NCI-H524 treated with DMSO at 0.1 percent for 48 hours (cell line): ENCODE measurements around the gene IL2RG.

Experiments used
- DNase-seq: peaks from one replicate; lab custom pipeline; 2025; lab: John Stamatoyannopoulos, UW

The IL2RG gene

DNA sequence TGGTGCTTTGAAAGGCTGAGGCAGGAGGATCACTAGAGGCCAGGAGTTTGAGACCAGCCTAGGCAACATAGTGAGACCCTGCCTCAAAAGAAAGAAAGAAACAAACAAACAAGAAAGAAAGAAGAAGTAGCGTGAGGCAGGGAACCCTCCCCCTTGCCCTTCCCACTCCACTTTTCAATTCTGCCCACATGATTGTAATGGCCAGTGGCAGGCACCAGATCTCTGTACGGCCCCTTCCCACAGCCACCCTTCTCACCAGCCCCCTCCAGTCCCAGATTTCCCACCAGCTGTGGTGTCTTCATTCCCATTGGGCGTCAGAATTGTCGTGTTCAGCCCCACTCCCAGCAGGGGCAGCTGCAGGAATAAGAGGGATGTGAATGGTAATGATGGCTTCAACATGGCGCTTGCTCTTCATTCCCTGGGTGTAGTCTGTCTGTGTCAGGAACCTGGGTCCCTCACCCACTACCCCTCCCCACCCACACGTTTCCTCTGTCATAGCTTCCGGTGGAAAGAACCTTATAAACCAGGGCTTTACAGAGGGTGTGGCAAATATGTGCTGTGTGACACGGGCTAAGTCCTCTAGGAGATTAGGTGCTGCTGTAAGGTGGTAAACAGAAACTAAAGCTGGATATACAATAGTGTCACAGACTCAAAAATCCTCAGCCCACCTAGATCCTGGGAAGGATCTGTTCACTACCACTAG is at the start of gene IL2RG:
Gene IL2RG, minus strand, starts transcription at position 437 of the 703 bp plus-strand sequence. Its CDS starts 38 bp downstream, at position 399.
- no peak for DNase-seq

DNA sequence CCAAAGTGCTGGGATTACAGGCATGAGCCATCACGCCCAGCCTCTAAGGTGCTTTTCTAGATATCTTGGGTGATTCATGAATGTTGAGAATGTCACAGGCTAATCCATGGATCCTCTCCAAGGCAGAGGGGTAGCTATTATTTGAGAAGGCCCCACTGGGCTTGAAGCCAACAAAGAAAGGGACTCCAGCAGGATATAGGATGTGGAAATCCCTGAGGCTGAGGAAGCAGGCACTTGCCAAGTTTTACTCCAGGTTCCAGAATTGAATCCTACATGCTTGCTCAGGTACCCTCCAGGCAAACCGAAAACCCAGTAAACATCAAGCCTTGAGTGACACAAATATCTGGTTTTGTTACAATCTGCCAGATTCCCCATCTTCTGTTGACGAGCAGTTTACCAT is 49.1 kb upstream of the IL2RG start:
- no peak for DNase-seq

DNA sequence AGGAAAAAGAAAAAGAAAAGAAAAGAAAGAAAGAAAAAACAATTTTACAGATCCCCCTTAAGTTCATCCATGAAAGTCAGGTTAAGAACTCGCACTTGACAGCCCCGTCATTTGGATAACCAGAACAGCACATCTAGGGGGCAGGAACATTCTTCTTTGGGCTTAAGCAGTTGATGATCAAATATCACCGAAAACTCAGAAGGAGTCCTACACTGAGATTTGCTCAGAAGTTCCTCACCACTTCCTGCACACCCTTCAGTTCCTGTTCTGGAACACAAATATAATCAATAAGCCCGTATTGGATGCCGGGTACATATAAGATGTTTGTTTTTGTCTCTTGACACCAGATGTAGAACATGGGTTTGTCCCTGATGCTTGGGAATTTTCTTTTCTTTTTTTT is 48.0 kb upstream of the IL2RG start:
- no peak for DNase-seq

DNA sequence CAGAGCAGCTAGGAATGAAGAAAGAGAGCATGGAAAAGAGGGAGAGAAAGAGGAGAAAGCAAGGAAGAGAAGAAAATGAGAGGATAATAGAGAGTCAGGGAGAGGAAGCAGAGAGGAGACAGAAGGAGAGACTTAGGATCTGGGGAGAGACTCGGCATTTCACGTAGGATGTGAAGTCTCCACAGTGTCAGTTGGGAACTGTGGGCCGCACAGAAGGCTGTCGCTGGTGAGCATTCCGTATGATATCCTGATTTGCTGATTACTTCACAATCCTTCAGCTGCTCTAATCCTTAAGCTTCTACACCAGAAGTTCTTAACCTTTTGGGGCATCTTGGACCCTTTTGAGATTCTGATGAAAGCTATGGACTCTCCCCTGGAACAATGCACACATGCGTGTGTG is 47.2 kb upstream of the IL2RG start:
- DNase-seq = no peak

DNA sequence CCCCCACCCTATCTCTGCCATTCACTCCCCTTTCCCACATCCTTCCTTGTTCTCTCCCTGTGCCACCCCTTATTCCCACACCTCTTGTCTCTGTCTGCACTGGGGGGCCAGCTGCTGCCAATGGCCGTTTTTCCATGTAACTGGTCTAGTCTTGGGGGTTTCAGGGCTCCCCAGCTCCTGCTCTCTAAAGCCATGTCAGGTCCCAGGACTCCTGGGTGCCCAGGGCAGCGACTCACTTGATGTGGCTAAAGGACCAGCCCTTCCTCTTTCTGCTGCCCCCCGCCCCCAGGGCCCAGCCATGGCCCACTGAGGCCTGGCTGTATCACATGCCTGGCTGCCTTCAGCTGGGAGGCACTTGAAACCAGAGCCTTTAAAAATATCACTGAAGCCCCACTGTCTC is 43.3 kb upstream of the IL2RG start:
- no peak for DNase-seq

DNA sequence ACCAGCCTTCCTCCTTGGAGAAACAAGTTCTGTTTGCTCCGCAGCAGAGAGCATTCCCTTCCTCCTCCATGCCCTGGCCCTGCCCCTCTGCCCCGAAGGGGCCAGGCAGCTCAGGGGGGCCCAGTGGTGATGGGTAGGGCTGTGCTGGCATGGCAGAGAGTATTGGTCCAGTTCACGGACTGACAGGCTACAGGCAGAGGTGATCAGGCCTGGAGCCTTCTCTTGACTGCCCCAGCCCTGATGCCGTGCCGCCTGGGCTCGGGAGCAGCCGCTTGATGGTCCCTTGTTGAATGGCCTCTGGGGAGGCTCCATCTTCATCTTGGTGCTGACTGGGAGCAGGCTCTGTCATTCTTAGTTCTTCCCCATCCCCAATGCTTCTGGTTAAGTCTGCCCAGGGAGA is 42.8 kb upstream of the IL2RG start:
- DNase-seq = no peak

DNA sequence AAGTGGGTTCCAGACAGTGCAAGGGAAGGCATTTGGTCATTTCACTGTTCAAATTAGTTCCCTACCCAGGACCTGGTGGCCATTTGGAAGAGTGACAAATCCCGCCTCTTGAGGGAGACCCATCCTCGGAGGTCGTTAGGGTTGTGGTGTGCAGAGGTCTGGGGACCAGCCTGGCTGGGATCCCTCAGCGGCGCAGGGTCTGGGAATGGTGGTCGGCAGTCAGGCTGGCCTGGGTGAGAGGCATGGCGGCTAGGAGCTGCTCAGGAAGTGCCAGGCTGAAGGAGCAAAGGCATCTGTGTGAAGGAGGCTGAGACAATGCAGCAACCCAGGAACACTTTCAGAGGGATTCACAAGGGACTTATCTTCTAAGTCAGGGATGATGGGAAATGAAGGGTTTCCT is 40.0 kb upstream of the IL2RG start:
- DNase-seq = no peak

DNA sequence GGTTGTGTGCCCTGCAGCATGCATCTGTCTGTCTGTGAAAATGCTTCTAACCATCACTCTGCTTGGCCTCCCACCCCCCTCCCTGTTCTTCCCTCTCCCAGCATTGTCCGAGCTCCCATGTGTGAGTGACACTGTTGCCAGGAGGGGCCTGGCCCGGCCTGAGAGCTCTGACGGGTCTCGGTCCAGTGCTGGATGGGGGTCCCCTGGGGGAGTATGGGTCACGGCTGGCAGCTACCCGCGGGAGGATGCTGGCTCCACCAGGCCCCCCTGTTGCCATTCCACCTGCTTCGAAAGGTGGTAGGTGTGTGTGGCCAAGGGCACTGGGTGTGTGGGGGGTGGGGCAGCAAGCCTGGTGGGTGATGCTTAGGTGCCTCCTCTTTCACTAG is 36.9 kb upstream of the IL2RG start:
- DNase-seq = no peak

DNA sequence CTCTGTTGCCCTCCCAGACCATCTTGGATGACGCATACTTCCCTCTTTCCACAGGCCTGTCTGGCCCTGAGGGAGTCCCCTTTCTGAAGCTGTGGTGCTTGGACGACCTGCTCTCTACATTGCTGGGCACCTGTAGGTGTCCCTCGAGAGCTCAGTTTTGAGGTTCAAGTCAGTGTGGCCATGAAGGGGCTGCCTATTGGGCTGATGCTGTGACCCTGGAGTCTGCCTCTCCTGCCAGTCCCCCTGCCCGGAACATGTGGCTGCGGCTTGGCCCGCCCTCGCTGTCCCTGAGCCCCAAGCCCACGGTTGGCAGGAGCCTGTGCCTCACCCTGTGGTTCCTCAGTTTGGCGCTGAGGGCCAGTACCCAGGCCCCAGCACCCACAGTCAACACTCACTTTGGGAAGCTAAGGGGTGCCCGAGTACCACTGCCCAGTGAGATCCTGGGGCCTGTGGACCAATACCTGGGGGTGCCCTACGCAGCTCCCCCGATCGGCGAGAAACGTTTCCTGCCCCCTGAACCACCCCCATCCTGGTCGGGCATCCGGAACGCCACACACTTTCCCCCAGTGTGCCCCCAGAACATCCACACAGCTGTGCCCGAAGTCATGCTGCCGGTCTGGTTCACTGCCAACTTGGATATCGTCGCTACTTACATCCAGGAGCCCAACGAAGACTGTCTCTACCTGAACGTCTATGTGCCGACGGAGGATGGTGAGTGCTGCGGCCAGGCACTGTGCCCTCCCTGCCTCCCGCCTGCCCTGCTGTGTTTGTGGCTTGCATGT is 36.3 kb upstream of the IL2RG start:
- DNase-seq = no peak

DNA sequence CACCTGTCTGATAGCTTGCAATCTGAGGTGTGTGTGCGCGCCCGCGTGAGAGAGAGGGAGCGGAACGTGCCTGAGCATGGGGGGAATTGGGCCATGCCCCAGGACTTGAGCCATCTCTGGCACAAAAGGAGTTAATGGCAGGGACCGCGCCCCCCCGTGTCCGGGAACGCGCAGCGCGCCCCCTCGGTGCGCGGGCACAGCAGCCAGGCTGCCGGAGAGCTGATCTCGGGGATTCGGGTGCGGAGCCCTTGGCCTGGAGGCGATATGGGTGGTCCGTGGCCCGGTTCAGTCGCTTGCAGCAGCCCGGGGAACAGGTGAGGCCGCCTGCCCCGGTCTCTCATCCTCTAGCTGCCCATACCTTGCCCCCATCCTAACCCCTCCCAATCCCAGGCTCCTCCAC is 33.3 kb upstream of the IL2RG start, which contains the start of gene NLGN3:
Gene NLGN3, plus strand, starts transcription at position 191 of the 400 bp plus-strand sequence. CDS start 2,909 bp downstream, outside the sequence.
- DNase-seq = no peak

DNA sequence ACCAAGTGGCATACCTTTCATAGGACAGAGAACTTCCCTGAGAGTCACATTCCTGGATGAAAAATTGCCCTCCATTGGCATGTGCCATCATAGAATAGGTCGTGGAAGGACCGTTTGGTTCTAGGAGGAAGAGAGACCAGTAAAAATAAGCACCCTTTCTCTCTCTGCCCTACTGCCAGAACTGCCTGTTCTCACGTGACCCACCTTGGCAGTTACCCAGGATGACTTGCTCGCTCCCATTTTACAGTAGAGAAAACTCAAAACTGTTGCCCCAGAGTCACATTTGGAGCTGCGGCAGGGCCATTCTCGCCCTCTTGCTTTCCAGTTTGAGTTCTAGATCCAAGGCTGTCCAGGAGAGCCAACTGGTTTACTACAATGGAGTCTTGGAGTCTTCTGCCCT is 32.1 kb upstream of the IL2RG start:
- no peak for DNase-seq

DNA sequence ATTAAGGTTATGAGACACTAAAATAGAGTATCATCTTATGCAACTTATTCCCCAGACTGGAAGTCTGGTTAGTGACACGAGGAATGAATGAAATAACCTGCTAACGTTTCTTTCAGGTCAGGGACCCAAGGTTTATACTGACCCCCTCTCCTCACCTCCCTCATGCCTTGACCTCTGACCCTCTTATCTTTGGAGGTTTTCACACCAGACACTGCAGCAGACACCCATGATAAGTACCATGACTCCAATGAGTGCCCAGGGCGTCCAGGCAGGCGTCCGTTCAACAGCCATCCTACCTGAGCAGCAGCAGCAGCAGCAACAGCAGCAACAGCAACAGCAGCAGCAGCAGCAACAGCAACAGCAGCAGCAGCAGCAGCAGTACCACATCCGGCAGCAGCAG is 29.1 kb upstream of the IL2RG start:
- DNase-seq = no peak

DNA sequence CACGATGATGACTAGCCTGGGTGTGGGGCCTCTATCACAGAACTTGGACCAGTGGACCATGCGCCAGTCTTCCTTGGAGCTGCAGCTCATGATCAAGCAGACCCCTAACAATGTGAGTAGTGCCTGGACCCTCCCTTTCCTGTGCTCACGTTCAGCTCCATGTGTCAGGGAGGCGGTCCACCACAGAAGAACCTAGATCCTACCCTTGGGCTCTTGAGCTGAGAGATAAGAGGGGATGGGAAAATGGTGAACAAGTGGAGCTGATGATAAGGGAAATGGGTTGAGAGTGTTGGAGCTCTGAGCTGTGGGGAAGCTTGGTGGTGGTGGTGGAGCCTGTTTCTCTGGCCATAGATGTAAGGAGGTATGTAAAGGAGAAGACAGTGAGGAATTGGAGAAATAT is 20.1 kb upstream of the IL2RG start:
- no peak for DNase-seq

DNA sequence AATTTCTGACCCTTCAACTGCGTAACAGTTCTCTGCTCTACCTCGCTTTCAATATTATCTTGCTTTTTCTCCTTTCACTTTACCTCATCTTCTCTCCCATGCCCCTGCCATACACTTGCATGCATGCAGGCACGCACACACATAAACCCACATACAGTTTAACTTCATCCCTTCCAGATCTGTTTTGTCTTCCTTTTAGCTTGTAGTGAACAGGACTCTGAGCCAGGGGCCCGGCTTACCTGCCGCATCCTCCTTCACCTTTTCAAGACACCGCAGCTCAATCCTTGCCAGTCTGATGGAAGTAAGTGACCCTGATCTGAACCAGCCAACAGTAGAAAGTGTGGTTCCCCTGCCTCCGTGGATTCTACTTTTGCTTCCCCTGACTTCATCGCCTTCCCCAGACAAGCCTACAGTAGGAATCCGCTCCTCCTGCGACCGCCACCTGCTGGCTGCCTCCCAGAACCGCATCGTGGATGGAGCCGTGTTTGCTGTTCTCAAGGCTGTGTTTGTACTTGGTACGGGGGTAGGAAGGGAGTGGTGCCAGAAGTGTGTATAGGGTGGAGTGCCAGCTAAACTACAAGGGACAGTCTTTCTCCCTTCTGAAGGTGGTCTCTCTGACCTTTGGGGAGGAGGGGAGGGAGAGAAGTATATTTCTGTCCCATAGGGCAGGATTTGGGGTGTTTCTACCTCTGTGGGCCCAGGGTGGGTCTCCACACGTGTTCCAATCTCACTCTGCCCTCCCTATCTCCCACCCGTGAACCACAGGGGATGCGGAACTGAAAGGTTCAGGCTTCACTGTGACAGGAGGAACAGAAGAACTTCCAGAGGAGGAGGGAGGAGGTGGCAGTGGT is 17.8 kb upstream of the IL2RG start:
- DNase-seq = peak; percentile 1

DNA sequence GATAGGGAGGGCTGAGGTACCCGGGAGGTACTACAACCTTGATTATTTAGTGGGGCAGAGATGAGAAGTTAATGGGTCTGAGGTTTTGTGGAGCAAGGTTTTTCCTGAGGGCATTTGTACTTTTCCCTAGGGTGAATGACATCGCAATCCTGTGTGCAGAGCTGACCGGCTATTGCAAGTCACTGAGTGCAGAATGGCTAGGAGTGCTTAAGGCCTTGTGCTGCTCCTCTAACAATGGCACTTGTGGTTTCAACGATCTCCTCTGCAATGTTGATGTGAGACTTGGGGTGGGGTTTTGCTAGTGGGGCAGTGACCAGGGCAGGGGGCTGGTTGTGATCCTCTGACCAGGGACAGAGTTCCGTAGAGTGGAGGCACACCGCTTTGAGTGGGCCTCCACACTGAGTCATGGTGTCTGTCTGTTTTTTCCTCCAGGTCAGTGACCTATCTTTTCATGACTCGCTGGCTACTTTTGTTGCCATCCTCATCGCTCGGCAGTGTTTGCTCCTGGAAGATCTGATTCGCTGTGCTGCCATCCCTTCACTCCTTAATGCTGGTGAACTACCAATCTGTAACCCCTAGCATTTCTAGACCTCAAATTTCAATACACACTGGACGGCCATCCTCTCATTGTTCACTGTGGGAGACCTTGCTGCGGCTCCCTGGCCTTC is 16.9 kb upstream of the IL2RG start:
- no peak for DNase-seq

DNA sequence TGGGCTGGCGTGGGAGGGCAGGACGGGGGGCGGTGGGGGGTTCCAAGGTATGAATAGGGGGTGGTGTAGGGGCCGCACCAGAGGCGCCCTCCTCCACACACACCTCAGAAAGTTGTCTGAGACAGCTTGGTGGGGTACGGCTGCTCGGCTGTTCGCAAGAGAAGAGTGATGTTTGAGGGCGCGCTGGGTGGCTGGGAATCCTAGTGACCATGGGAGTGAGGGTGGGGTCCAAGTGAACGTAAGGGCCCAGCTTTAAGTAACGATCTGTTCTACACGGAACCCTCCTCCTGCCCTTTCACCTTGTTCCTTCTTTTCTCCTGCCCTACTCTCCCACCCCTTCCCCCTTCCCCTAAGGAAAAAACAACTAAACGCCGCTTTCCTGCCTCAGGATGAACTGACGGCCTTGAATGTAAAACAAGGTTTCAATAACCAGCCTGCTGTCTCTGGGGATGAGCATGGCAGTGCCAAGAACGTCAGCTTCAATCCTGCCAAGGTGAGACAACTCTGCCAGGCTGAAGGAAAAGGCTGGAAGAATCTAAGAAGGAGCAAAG is 7.7 kb upstream of the IL2RG start:
- no peak for DNase-seq

DNA sequence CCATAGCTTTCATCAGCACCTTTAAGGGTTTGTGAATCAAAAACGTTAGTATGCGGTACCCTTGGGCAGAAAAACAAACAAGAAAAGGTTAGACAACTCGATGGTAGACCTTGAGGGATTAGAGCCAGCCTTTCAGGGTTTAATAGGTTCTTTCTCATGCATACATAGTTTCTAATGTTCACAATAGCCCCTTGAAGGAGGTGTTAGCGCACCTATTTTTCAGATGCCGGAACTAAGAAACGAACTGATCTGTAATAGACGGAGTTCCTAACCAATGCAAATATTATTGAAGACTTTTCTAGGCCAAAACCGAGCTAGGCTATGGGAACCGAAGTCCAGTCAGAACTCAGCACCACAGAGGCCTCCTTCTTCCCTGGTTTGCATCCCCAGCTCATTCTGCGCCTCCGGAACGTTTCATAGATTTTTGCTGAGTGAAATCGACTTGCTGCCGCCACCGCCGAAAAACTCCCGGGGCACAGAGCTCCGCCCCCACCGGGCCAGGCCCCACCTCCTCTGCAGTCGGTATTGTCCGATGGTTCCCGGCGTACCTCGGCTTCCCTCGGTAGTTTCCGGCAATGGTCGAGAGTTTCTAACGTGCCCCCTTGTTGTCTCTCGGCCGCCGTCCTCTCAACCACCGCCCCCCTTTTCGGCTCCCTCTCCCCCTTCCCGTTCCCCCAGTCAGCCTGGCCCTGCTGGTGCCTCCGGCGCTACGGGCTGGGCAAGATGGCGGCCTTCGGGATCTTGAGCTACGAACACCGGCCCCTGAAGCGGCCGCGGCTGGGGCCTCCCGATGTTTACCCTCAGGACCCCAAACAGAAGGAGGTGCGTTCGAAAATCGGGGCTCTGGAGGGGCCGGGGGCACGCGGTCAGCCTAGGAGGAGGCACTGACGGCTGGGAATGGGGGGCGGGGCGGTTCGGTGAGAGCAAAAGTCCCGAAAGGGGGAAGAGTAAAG is 6.9 kb upstream of the IL2RG start, which contains the start of gene MED12:
Gene MED12, plus strand, starts transcription at position 565 of the 953 bp plus-strand sequence. Its CDS starts 159 bp downstream, at position 724.
- peak; percentile 4 for DNase-seq

DNA sequence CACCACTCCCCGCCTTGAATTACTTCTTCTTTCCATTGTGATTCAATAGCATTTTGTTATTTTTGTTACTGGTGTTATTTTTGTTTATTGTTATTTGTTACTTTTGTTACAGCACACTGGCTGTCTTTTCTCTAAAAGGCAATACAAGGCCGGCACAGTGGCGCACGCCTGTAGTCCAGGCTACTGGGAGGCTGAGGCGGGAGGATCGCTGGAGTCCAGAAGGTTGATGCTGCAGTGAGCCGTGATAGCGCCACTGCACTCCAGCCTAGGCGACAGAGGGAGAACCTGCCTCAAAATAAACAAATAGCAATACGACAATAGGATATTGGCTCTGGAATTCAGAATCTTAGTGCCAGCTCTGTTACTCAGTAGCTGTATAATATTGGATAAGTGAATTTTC is 6.0 kb upstream of the IL2RG start:
- DNase-seq = no peak

DNA sequence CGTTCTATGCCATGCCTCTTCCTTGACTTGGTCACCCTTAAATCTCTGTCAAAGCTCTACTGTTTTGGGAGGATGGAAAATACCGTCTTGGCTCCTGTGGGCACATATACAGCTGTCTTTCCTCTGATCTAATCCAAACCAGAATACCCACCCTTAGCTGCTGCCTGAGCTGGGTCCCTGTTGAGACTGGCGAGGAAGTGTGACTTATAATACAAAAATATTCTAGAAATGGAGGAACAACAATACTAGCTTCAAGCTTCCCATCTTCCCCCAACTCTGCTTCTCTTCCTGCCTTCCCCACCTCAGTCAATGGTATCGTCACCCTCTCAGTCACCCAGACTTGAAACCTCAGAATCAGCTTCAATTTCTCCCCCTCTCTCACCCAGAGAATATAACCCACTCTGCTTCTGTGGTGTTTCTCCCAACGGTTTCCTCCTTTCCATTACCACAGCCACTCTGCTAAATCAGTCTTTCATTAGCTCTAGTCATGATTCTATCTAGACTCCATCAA is 599 bp upstream of the IL2RG start:
- DNase-seq = no peak

DNA sequence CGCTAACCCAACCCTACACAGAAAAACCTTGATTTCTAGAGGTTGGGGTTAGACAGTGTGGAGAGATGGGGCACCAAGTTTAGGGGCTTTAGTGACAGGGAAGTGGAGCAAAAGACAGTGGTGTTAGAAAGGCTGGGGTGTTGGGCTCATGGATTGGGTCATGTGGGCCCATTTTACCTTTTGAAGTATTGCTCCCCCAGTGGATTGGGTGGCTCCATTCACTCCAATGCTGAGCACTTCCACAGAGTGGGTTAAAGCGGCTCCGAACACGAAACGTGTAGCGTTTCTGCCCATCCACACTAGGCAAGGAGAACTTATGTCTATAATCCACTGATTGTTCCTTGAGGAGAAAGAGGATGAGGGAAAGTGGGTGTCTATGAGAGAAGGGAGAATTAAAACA is 2.3 kb downstream of the IL2RG start:
- DNase-seq = no peak
